PC-9 (cell line): ENCODE data around the gene RNF227.

ENCODE experiments used
- EZH2 ChIP-seq: fragments of 200-600 bp; sonication (generic); IDR thresholded peaks from 2 replicates; pipeline ENCODE4 v1.8.0; 2017; ENCODE audit warnings: antibody characterized with exemption, low read depth
- TF ChIP-seq, protein P1 (sequence below): fragments of 200-600 bp; sonication (generic); conservative IDR thresholded peaks from 2 replicates; pipeline ENCODE4 v1.6.1; 2017; ENCODE audit warnings: mixed run types, antibody characterized with exemption, mild to moderate bottlenecking, moderate library complexity

DNA sequence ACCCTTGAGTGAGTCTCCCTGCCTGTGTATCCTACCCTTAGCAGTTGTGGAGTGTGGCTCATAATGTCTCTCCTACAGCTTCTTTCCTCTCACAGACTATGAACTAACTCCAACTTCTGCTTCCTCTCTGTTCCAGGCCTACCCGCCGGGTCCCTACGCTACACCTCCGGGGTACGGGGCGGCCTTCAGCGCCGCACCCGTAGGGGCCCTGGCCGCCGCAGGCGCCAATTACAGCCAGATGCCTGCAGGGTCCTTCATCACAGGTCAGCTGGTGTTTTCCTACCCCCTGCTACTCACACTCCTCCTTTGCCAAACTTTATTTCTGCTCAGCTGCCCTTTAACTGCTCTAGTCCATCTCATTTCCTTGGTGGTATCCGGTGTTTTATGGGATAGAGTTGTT, 5.4 kb downstream of the RNF227 start:
- TF ChIP-seq, protein P1, sequence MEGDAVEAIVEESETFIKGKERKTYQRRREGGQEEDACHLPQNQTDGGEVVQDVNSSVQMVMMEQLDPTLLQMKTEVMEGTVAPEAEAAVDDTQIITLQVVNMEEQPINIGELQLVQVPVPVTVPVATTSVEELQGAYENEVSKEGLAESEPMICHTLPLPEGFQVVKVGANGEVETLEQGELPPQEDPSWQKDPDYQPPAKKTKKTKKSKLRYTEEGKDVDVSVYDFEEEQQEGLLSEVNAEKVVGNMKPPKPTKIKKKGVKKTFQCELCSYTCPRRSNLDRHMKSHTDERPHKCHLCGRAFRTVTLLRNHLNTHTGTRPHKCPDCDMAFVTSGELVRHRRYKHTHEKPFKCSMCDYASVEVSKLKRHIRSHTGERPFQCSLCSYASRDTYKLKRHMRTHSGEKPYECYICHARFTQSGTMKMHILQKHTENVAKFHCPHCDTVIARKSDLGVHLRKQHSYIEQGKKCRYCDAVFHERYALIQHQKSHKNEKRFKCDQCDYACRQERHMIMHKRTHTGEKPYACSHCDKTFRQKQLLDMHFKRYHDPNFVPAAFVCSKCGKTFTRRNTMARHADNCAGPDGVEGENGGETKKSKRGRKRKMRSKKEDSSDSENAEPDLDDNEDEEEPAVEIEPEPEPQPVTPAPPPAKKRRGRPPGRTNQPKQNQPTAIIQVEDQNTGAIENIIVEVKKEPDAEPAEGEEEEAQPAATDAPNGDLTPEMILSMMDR: no peak
- TF ChIP-seq EZH2: no peak
